ENCODE data around the gene NUTF2.

The NUTF2 gene

GRCh38 chr16:67846320-67847063 is at the start of gene NUTF2:
Gene NUTF2, plus strand, starts transcription at chr16:67846933. Its CDS starts 18,198 bp downstream, at chr16:67865131.
- H3K9ac ChIP-seq (ENCODE audit: low read depth, low read length) = peak within 1 kb of the TSS; percentile 89
- peaks cover 22% of the 10 kb centered on the region for H3K4me1 ChIP-seq (ENCODE audit: control insufficient read depth, insufficient read depth, low read length)
- no peaks in the 10 kb centered on the region for H3K36me3 ChIP-seq (ENCODE audit: control insufficient read depth, insufficient read depth, low read length)
- peak within 1 kb of the TSS; percentile 87 for H3K4me3 ChIP-seq (ENCODE audit: low read depth, low read length)
- no peaks in the 10 kb centered on the region for H3K9me3 ChIP-seq (ENCODE audit: control insufficient read depth, insufficient read depth, low read length)
- no peaks in the 10 kb centered on the region for H3K27me3 ChIP-seq (ENCODE audit: control insufficient read depth, insufficient read depth, low read length)

DNA sequence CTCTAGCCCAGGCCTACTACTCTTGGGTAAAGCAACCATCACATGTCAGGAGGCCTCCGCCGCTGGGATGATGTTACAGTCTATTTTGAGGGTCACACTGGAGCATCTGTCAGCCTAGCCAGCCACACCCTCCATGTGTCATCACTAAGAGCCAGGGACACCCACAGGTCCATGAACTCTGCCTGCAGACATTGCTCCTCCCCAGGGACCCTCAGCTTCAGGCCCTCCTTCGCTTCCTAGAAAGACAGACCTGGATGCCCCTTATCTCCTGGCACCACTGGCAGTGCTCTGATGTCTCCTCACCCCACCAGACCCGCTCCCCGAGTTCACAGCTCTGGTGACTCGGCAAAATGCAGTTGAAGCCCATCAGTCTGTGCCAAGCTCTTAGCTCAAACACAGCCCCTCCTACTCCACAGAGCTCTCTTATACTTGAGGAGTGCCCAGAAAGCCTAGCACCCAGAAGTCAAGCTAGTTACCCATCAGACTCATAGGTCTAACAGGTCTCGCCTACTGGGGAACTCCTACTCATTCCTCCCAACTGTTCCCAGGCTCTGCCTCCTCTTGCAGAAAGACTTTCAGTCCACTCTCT is 46.3 kb upstream of the NUTF2 start:
- H3K9ac ChIP-seq (ENCODE audit: low read depth, low read length) = no peak overlapping the region
- no peak overlapping the region for H3K4me3 ChIP-seq (ENCODE audit: low read depth, low read length)
- peaks cover 5% of the 10 kb centered on the region for H3K4me1 ChIP-seq (ENCODE audit: control insufficient read depth, insufficient read depth, low read length)
- H3K9me3 ChIP-seq (ENCODE audit: control insufficient read depth, insufficient read depth, low read length) = no peaks in the 10 kb centered on the region
- no peaks in the 10 kb centered on the region for H3K27me3 ChIP-seq (ENCODE audit: control insufficient read depth, insufficient read depth, low read length)
- peaks cover 5% of the 10 kb centered on the region for H3K36me3 ChIP-seq (ENCODE audit: control insufficient read depth, insufficient read depth, low read length)

DNA sequence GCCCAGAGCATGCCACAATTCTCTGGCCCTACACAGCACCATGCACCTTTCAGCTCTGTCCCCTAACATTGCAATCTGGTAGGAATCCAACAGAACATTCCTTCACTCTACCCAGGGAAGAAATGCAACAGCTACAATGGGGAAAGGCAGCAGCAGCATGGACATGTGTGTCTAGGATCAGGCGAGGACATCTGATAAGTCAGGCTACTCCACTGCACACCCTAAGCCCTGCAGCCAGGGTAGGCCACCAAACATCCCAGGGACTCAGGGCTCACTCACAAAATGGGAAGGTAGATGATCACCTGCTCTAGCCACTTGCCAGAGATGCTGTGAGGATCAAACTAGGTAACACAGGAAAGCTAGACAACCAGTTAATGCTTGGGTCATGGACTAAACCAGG is 45.5 kb upstream of the NUTF2 start:
- H3K36me3 ChIP-seq (ENCODE audit: control insufficient read depth, insufficient read depth, low read length) = peaks cover 5% of the 10 kb centered on the region
- H3K4me3 ChIP-seq (ENCODE audit: low read depth, low read length) = no peak overlapping the region
- H3K9ac ChIP-seq (ENCODE audit: low read depth, low read length) = no peak overlapping the region
- peaks cover 5% of the 10 kb centered on the region for H3K4me1 ChIP-seq (ENCODE audit: control insufficient read depth, insufficient read depth, low read length)
- H3K9me3 ChIP-seq (ENCODE audit: control insufficient read depth, insufficient read depth, low read length) = no peaks in the 10 kb centered on the region
- no peaks in the 10 kb centered on the region for H3K27me3 ChIP-seq (ENCODE audit: control insufficient read depth, insufficient read depth, low read length)

- H3K9me3 ChIP-seq (ENCODE audit: control insufficient read depth, insufficient read depth, low read length) = no peaks in the 10 kb centered on the region
- H3K4me3 ChIP-seq (ENCODE audit: low read depth, low read length) = no peak overlapping the region
- peaks cover 5% of the 10 kb centered on the region for H3K36me3 ChIP-seq (ENCODE audit: control insufficient read depth, insufficient read depth, low read length)
- no peak overlapping the region for H3K9ac ChIP-seq (ENCODE audit: low read depth, low read length)
- peaks cover 5% of the 10 kb centered on the region for H3K4me1 ChIP-seq (ENCODE audit: control insufficient read depth, insufficient read depth, low read length)
- no peaks in the 10 kb centered on the region for H3K27me3 ChIP-seq (ENCODE audit: control insufficient read depth, insufficient read depth, low read length)
These were observed 44.9 kb upstream of the NUTF2 start for GRCh38 chr16:67801883-67802282.

DNA sequence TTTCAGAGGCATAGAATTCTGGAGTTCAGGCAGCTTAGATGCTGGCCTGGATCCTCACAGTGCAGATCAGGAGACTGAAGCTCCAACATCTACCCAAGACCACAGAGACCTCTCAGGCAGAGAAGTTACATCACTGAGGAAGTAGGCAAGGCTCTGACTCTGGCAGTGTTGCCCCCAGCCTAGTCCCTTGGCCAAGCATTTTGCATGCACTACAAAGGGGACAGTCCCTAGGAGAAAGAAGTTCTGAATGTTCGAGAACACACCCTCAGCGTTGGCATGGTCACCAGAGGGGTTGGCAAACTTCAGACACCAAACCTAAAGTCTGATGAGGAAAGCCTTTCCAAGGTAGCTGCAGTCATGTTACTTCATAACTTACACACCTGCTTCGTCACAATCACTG is 42.8 kb upstream of the NUTF2 start:
- H3K9ac ChIP-seq (ENCODE audit: low read depth, low read length) = no peak overlapping the region
- peaks cover 5% of the 10 kb centered on the region for H3K36me3 ChIP-seq (ENCODE audit: control insufficient read depth, insufficient read depth, low read length)

DNA sequence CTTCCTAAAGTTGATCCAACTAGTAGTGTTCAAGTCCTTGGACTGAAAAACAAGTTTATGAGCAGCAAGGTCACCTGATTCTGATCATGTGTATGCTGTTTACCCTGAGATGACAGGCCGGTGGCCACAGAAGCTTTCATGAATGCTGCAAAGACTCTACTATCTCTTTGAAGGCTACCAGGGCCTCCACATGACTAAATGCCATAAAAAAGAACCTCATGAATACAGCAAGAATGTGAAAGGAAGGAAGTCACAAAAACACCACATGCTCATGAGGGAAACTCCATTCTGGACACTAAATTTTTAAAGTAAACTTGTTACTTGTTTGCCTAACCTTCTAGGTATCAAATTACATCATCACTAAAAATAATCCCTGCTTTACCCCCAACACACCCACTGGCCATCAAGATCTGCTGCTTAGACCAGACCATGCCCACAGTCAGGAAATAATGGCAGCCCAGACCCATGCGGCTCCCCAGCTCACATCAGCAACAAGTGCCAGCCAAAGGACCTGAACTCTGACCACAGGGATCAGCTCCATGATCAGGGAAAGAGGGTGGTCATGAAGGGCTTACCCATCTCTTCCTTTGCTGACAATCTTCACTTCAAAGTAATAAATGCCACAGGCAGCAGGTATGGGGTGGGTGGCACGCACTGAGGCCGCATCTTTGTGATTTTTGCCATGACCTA is 41.7 kb upstream of the NUTF2 start:
- peaks cover 4% of the 10 kb centered on the region for H3K36me3 ChIP-seq (ENCODE audit: control insufficient read depth, insufficient read depth, low read length)
- peak overlapping the region; percentile 96 for H3K4me3 ChIP-seq (ENCODE audit: low read depth, low read length)
- H3K9me3 ChIP-seq (ENCODE audit: control insufficient read depth, insufficient read depth, low read length) = no peaks in the 10 kb centered on the region
- no peak overlapping the region for H3K9ac ChIP-seq (ENCODE audit: low read depth, low read length)
- H3K4me1 ChIP-seq (ENCODE audit: control insufficient read depth, insufficient read depth, low read length) = peaks cover 5% of the 10 kb centered on the region
- no peaks in the 10 kb centered on the region for H3K27me3 ChIP-seq (ENCODE audit: control insufficient read depth, insufficient read depth, low read length)

More for the DNA sequence above, 42.8 kb upstream of the NUTF2 start:
- no peak overlapping the region for H3K4me3 ChIP-seq (ENCODE audit: low read depth, low read length)
- H3K4me1 ChIP-seq (ENCODE audit: control insufficient read depth, insufficient read depth, low read length) = peaks cover 5% of the 10 kb centered on the region
- no peaks in the 10 kb centered on the region for H3K9me3 ChIP-seq (ENCODE audit: control insufficient read depth, insufficient read depth, low read length)
- H3K27me3 ChIP-seq (ENCODE audit: control insufficient read depth, insufficient read depth, low read length) = no peaks in the 10 kb centered on the region

DNA sequence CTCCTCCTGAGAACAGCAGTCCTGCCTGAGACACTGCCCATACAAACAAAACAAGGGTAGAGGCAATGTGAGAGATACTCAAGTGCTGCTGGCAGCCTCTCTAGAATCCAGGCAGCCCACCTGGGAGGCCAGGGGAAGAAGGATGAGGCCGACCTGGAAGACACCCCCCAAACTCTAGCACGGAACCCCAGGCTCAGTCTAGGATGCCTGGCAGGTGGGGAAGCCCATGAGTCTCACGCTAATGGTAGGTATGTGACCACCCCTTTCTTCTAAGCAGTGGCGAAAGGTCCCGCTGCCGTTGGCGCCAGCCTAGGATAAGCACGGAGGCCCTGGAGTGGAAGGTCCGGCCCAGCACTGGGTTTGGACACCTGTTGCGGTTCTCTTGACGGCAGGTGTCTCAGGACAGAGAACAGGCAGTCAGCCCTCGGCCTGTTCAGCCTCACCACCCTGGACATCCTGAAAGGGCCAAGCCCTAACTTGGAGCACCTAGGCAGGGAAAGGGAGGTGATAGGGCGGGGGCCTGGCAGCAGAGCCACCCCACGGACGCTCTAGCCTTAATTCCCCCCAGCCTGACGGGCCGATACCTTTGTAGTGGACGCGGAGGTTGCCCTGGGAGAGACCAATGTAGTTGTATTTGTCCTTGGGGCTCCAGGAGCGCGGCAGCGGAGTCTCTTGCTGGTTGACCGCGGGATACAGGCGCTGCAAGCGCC is 40.9 kb upstream of the NUTF2 start:
- no peaks in the 10 kb centered on the region for H3K36me3 ChIP-seq (ENCODE audit: control insufficient read depth, insufficient read depth, low read length)
- peak overlapping the region; percentile 96 for H3K4me3 ChIP-seq (ENCODE audit: low read depth, low read length)
- peaks cover 5% of the 10 kb centered on the region for H3K4me1 ChIP-seq (ENCODE audit: control insufficient read depth, insufficient read depth, low read length)
- peak overlapping the region; percentile 97 for H3K9ac ChIP-seq (ENCODE audit: low read depth, low read length)
- H3K27me3 ChIP-seq (ENCODE audit: control insufficient read depth, insufficient read depth, low read length) = no peaks in the 10 kb centered on the region
- H3K9me3 ChIP-seq (ENCODE audit: control insufficient read depth, insufficient read depth, low read length) = no peaks in the 10 kb centered on the region

DNA sequence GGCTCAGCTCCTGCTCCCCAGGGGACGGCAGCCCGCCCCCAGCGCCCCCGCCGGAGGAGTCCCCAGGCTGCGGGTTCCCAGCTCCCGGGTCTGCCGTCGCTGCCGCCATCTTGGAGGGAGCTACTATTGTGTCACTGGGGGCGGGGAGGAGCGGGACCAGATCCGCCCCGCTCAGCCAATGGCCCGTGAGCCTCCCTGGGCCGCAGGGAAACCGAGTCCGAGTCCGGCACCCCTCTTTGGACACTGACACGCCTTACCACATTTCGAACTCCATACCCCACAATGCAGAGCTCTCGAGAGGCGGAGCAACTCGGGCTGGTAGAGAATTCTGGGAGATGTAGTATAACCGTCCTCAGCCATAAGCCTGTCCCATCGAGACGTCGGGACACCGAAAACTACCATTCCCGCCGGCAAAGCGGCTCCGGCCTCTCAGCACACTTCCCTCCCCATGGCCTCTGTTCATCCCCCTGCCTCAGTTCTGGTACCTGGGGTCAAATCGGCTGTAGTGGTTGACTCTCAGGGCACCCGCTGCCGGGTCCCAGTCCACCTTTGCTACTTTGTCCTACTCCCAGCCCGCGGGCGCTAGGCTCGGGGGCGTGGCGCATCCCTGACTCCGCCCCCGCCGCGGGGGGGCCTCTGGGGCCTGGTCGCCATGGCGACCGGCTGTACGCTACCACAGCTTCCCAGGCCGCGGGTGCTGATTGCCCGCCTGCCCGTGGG is 40.1 kb upstream of the NUTF2 start, which contains the start of the genes RANBP10 and TSNAXIP1:
RANBP10 (minus strand) TSS at position 133 of the 720 bp plus-strand sequence; CDS start at position 109, 24 bp downstream.
TSNAXIP1 (plus strand) TSS at position 462 of the 720 bp plus-strand sequence. CDS start 261 bp downstream, outside the sequence.
- no peaks in the 10 kb centered on the region for H3K36me3 ChIP-seq (ENCODE audit: control insufficient read depth, insufficient read depth, low read length)
- peak within 1 kb of the TSS; percentile 96 for H3K4me3 ChIP-seq (ENCODE audit: low read depth, low read length)
- peaks cover 5% of the 10 kb centered on the region for H3K4me1 ChIP-seq (ENCODE audit: control insufficient read depth, insufficient read depth, low read length)
- no peaks in the 10 kb centered on the region for H3K27me3 ChIP-seq (ENCODE audit: control insufficient read depth, insufficient read depth, low read length)
- no peaks in the 10 kb centered on the region for H3K9me3 ChIP-seq (ENCODE audit: control insufficient read depth, insufficient read depth, low read length)
- H3K9ac ChIP-seq (ENCODE audit: low read depth, low read length) = peak within 1 kb of the TSS; percentile 97

- H3K36me3 ChIP-seq (ENCODE audit: control insufficient read depth, insufficient read depth, low read length) = no peaks in the 10 kb centered on the region
- no peaks in the 10 kb centered on the region for H3K9me3 ChIP-seq (ENCODE audit: control insufficient read depth, insufficient read depth, low read length)
- peak overlapping the region; percentile 66 for H3K4me3 ChIP-seq (ENCODE audit: low read depth, low read length)
- no peak overlapping the region for H3K9ac ChIP-seq (ENCODE audit: low read depth, low read length)
- peaks cover 5% of the 10 kb centered on the region for H3K4me1 ChIP-seq (ENCODE audit: control insufficient read depth, insufficient read depth, low read length)
- no peaks in the 10 kb centered on the region for H3K27me3 ChIP-seq (ENCODE audit: control insufficient read depth, insufficient read depth, low read length)
These were observed 39.5 kb upstream of the NUTF2 start for GRCh38 chr16:67807148-67807682.

GRCh38 chr16:67811899-67812298 is 34.8 kb upstream of the NUTF2 start:
- Histone ChIP-seq H3K9ac (ENCODE audit: low read depth, low read length) (no peak overlapping the region), H3K27me3 (ENCODE audit: control insufficient read depth, insufficient read depth, low read length) (no peaks in the 10 kb centered on the region), H3K4me1 (ENCODE audit: control insufficient read depth, insufficient read depth, low read length) (peaks cover 2% of the 10 kb centered on the region), H3K9me3 (ENCODE audit: control insufficient read depth, insufficient read depth, low read length) (no peaks in the 10 kb centered on the region), H3K4me3 (ENCODE audit: low read depth, low read length) (no peak overlapping the region), H3K36me3 (ENCODE audit: control insufficient read depth, insufficient read depth, low read length) (no peaks in the 10 kb centered on the region)
